Progenitor cell of endocrine pancreas (in vitro differentiated cells): ENCODE measurements around the gene TRPM3. TPM values are rescaled to one million over a fixed set of nuclear protein-coding genes. Genes with fewer than 3 reads are reported as not detected.

Experiments used
- DNase-seq: peaks from one replicate; pipeline ENCODE4 v3.0.0; 2021; ENCODE audit warnings: low spot score; ENCODE audit not compliant: unreplicated experiment
- H3K27ac Mint-ChIP-seq: 2 replicates; pipeline ENCODE4 v1.8.0; 2021; ENCODE audit warnings: mild to moderate bottlenecking, moderate library complexity, mixed read lengths
- H3K27me3 Mint-ChIP-seq: 2 replicates; pipeline ENCODE4 v1.8.0; 2021; ENCODE audit warnings: mixed read lengths
- H3K36me3 Mint-ChIP-seq: 2 replicates; pipeline ENCODE4 v1.8.0; 2022; ENCODE audit warnings: mixed read lengths; ENCODE audit not compliant: insufficient read depth
- H3K4me1 Mint-ChIP-seq: 2 replicates; pipeline ENCODE4 v1.8.0; 2021; ENCODE audit warnings: low read depth, mixed read lengths
- H3K4me3 Mint-ChIP-seq: 2 replicates; pipeline ENCODE4 v1.8.0; 2021; ENCODE audit warnings: low read depth, mild to moderate bottlenecking, moderate library complexity, mixed read lengths
- H3K9me3 Mint-ChIP-seq: 2 replicates; pipeline ENCODE4 v1.8.0; 2021; ENCODE audit warnings: low read depth, mixed read lengths
- total RNA-seq: library from RNA; stranded (reverse); gene quantifications from 2 replicates; pipeline ENCODE4 v1.2.1, GENCODE V29; 2021
- TF ChIP-seq, protein P1 (sequence below): fragments of 200-600 bp; sonication (generic); IDR thresholded peaks from one replicate; pipeline ENCODE4 v1.5.0; 2021; ENCODE audit warnings: antibody characterized with exemption, mild to moderate bottlenecking; ENCODE audit not compliant: unreplicated experiment

Gene TRPM3
- total RNA-seq, 1 donor from 2014 or later: 1.6 TPM

DNA sequence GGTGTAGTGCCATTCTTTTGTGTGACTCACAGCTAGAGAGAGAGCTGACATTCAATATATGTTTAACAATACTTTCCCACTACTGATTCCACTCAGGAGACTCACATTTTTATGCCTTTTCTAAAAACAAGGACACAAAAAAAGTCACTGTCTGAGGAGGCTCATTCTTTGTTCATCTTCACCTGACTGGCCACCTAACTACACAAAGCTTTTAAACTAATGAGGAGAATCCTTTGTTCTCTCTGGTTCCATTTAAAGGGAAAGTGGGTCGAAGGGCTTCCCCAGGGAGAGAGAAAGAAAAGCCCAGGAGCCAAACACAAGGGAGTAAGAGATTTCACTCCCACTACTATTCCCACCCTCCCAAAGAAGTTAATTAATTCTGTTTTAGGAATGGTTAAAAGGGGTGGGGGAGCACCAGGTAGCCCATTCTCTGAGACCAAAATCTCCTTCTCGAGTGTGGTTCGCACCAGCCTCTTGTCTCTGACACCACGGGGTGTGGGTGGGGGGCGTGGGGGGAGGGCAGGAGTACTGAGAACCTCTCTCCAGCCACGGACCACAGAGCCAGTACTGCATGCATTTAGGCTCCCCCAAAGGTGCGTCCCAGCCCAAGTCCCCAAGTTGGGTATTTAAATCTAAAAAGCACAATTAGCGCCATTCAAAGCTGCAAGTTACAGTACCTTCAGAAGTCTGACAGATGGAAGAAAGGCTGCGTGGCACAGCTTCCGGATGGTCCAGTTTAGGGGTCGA lies 747 bp downstream of the TRPM3 start:
- Mint-ChIP-seq H3K27ac (no peak overlapping the region), H3K4me3 (peak overlapping the region; percentile 55), H3K27me3 (peaks cover 37% of the 10 kb centered on the region), H3K9me3 (no peaks in the 10 kb centered on the region), H3K36me3 (no peaks in the 10 kb centered on the region), H3K4me1 (peaks cover 14% of the 10 kb centered on the region)
- DNase-seq: no peak
- TF ChIP-seq, protein P1, sequence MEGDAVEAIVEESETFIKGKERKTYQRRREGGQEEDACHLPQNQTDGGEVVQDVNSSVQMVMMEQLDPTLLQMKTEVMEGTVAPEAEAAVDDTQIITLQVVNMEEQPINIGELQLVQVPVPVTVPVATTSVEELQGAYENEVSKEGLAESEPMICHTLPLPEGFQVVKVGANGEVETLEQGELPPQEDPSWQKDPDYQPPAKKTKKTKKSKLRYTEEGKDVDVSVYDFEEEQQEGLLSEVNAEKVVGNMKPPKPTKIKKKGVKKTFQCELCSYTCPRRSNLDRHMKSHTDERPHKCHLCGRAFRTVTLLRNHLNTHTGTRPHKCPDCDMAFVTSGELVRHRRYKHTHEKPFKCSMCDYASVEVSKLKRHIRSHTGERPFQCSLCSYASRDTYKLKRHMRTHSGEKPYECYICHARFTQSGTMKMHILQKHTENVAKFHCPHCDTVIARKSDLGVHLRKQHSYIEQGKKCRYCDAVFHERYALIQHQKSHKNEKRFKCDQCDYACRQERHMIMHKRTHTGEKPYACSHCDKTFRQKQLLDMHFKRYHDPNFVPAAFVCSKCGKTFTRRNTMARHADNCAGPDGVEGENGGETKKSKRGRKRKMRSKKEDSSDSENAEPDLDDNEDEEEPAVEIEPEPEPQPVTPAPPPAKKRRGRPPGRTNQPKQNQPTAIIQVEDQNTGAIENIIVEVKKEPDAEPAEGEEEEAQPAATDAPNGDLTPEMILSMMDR: no peak

DNA sequence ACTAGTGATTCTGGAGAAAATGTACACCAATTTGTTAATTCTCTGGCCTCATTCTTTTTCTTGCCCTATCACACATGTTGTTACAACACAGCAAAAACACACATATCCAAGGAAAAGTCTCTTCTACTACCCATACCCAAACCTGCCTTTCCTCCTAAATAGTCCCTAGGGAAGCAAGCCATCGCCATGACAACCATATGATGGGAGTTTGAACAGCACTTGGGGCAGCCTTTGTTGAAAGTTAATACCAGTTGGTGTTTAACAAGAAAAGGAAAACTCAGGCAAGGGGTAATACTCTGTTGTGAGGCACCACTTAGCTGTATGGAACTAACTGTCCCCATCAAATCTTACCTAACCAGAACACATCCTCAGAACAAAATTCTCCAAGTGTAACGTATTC lies 1.7 kb downstream of the TRPM3 start:
- no peaks in the 10 kb centered on the region for H3K36me3 Mint-ChIP-seq
- no peak overlapping the region for H3K4me3 Mint-ChIP-seq
- TF ChIP-seq, protein P1: no peak
- H3K4me1 Mint-ChIP-seq: peaks cover 18% of the 10 kb centered on the region
- no peak for DNase-seq
- peaks cover 37% of the 10 kb centered on the region for H3K27me3 Mint-ChIP-seq
- H3K9me3 Mint-ChIP-seq: no peaks in the 10 kb centered on the region
- no peak overlapping the region for H3K27ac Mint-ChIP-seq

DNA sequence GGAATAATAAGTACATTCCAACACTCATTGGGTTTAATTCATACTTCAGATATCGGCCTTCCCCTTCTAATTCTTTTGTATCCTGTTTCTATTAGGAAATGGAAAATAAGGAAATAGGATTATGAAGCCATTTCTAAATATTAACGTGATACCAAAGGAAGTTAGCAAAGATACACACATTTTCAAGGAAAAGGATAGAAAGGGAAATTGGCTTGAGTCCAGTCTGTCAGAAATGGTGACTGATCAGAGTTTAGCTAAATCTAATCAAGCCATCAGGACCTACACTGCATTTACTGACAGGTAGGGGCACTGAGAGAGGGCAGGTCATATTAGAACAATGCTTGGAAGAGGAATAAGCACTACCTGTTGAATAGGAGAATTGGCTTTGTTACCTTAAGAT lies 3.1 kb downstream of the TRPM3 start:
- H3K9me3 Mint-ChIP-seq: no peaks in the 10 kb centered on the region
- H3K4me3 Mint-ChIP-seq: no peak overlapping the region
- H3K27me3 Mint-ChIP-seq: peaks cover 29% of the 10 kb centered on the region
- peaks cover 18% of the 10 kb centered on the region for H3K4me1 Mint-ChIP-seq
- no peak for DNase-seq
- TF ChIP-seq, protein P1: no peak
- no peaks in the 10 kb centered on the region for H3K36me3 Mint-ChIP-seq
- no peak overlapping the region for H3K27ac Mint-ChIP-seq

DNA sequence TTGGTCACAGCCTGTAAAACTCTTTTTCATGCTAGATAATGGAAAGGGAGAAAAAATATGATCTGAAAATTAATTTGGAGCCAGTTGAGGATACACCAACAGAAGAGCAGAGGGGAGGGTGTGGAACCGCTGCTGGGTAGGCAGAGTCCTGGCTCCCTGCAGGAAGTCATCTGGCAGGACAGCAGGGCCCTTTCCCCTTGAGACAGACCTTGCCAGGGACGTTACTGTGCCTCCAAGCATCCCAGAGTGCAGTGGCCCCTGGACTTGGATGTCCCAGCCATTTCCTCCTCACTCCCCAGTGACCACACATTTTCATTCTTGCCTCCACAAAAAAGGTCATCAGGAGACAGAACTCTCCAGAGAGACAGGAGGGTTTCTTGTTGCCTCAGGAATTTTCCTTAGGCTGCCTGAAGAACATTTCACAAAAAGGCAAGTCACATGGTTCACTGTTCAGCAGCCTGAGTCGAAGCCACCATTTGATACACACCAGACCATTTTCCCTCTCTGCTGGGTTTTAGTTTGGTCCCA lies 5.9 kb downstream of the TRPM3 start:
- no peak overlapping the region for H3K4me3 Mint-ChIP-seq
- H3K27ac Mint-ChIP-seq: no peak overlapping the region
- TF ChIP-seq, protein P1: no peak
- peaks cover 7% of the 10 kb centered on the region for H3K27me3 Mint-ChIP-seq
- H3K9me3 Mint-ChIP-seq: no peaks in the 10 kb centered on the region
- no peaks in the 10 kb centered on the region for H3K36me3 Mint-ChIP-seq
- peaks cover 9% of the 10 kb centered on the region for H3K4me1 Mint-ChIP-seq
- DNase-seq: no peak

DNA sequence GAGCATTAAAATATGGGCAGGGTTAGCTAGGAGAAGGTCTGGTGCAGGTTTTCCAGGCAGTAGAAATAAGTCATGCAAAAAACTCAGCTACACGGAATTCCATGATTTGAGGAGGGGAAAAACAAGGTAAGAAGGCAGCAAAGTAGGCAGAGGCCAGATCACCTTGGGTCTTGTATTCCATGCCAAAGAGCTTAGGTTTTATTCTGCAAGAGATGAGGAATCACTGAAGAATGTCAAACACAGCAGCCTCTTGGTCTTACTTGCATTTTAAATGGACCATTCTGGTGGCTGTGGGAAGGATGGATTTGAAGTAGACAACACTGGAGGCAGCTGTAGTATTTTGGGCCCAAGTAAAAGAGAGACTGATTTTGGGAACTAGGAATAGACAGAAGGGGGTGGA lies 8.6 kb downstream of the TRPM3 start:
- no peak for DNase-seq
- TF ChIP-seq, protein P1: no peak
- H3K27me3 Mint-ChIP-seq: no peaks in the 10 kb centered on the region
- H3K4me3 Mint-ChIP-seq: no peak overlapping the region
- H3K4me1 Mint-ChIP-seq: peaks cover 5% of the 10 kb centered on the region
- no peak overlapping the region for H3K27ac Mint-ChIP-seq
- no peaks in the 10 kb centered on the region for H3K36me3 Mint-ChIP-seq
- H3K9me3 Mint-ChIP-seq: no peaks in the 10 kb centered on the region
